ENCODE results near the gene CYB5RL. TPM values are rescaled to one million over a fixed set of nuclear protein-coding genes. Genes with fewer than 3 reads are reported as not detected.
"Not testable (repeated sequence)": the region's sequence is repeated elsewhere in the genome, so short reads cannot be mapped to it uniquely, and the experiment has no call there.

CYB5RL gene
- total RNA-seq, 1 donor from 2014 or later, result 6.1 TPM

- H3K4me1 ChIP-seq, result no peaks in the 10 kb centered on the region
- no peak for TF ChIP-seq CTCF (IDR thresholded peaks at IDR 0.05; ENCODE audit: borderline replicate concordance)
- H3K9me3 ChIP-seq (replicated peaks), result no peaks in the 10 kb centered on the region
- H3K27ac ChIP-seq (replicated peaks), result no peak overlapping the region
- peaks cover 74% of the 10 kb centered on the region for H3K36me3 ChIP-seq
- H3K4me3 ChIP-seq, result no peak overlapping the region
- no peaks in the 10 kb centered on the region for H3K27me3 ChIP-seq (ENCODE audit: low read depth)
- intact Hi-C loops (cut with micrococcal nuclease), result no loop called here
- DNase-seq, result no peak
Observed at GRCh38 chr1:54239035-54239383, 39.2 kb upstream of the CYB5RL start.

- intact Hi-C loops (cut with micrococcal nuclease), result no loop called here
- no peak for DNase-seq
Observed at GRCh38 chr1:54238353-54239034, 38.7 kb upstream of the CYB5RL start.

GRCh38 chr1:54237586-54237985 is 37.8 kb upstream of the CYB5RL start:
- Histone ChIP-seq H3K4me1 (no peaks in the 10 kb centered on the region), H3K36me3 (peaks cover 61% of the 10 kb centered on the region), H3K27ac (replicated peaks) (no peak overlapping the region), H3K27me3 (ENCODE audit: low read depth) (no peaks in the 10 kb centered on the region), H3K9me3 (replicated peaks) (no peaks in the 10 kb centered on the region), H3K4me3 (no peak overlapping the region)
- TF ChIP-seq CTCF (IDR thresholded peaks at IDR 0.05; ENCODE audit: borderline replicate concordance), result no peak
- intact Hi-C loops (cut with micrococcal nuclease), result no loop called here
- no peak for DNase-seq

More at GRCh38 chr1:54238353-54239034, 38.7 kb upstream of the CYB5RL start:
- TF ChIP-seq CTCF (IDR thresholded peaks at IDR 0.05; ENCODE audit: borderline replicate concordance), result no peak
- Histone ChIP-seq H3K9me3 (replicated peaks) (no peaks in the 10 kb centered on the region), H3K4me3 (no peak overlapping the region), H3K27ac (replicated peaks) (no peak overlapping the region), H3K4me1 (no peaks in the 10 kb centered on the region), H3K36me3 (peaks cover 70% of the 10 kb centered on the region), H3K27me3 (ENCODE audit: low read depth) (no peaks in the 10 kb centered on the region)

- intact Hi-C loops (cut with micrococcal nuclease), result no loop called here
- Histone ChIP-seq H3K27ac (replicated peaks) (no peak overlapping the region), H3K9me3 (replicated peaks) (no peaks in the 10 kb centered on the region), H3K36me3 (peaks cover 36% of the 10 kb centered on the region), H3K4me3 (no peak overlapping the region), H3K4me1 (peaks cover 5% of the 10 kb centered on the region), H3K27me3 (ENCODE audit: low read depth) (no peaks in the 10 kb centered on the region)
- DNase-seq, result no peak
- no peak for TF ChIP-seq CTCF (IDR thresholded peaks at IDR 0.05; ENCODE audit: borderline replicate concordance)
Observed at GRCh38 chr1:54234284-54234683, 34.5 kb upstream of the CYB5RL start.

GRCh38 chr1:54233196-54233595 is 33.4 kb upstream of the CYB5RL start:
- DNase-seq; H3K27ac ChIP-seq (replicated peaks); H3K27me3 ChIP-seq (ENCODE audit: low read depth); intact Hi-C loops (cut with micrococcal nuclease); H3K9me3 ChIP-seq (replicated peaks); H3K4me3 ChIP-seq: not testable (repeated sequence)
- H3K4me1 ChIP-seq, result peaks cover 10% of the 10 kb centered on the region
- peaks cover 25% of the 10 kb centered on the region for H3K36me3 ChIP-seq

GRCh38 chr1:54230507-54231339 is 30.9 kb upstream of the CYB5RL start:
- H3K9me3 ChIP-seq (replicated peaks), result no peaks in the 10 kb centered on the region
- TF ChIP-seq CTCF (IDR thresholded peaks at IDR 0.05; ENCODE audit: borderline replicate concordance), result no peak
- H3K4me1 ChIP-seq, result peaks cover 10% of the 10 kb centered on the region
- H3K36me3 ChIP-seq, result peaks cover 16% of the 10 kb centered on the region
- DNase-seq, result no peak
- intact Hi-C loops (cut with micrococcal nuclease), result no loop called here
- H3K27me3 ChIP-seq (ENCODE audit: low read depth), result no peaks in the 10 kb centered on the region
- H3K4me3 ChIP-seq, result no peak overlapping the region
- no peak overlapping the region for H3K27ac ChIP-seq (replicated peaks)
